GM19328 (cell line): ENCODE data around the gene EXOC6.

Source experiments
- ATAC-seq: cut with Tn5 transposase; IDR thresholded peaks from one replicate; pipeline ENCODE4 v1.9.1; 2021; ENCODE audit warnings: mild to moderate bottlenecking, moderate library complexity; ENCODE audit not compliant: unreplicated experiment

Gene EXOC6

GRCh38 chr10:93063144-93063976 lies 215.0 kb downstream of the EXOC6 start:
- ATAC-seq, result no peak

GRCh38 chr10:93063977-93064660 lies 215.8 kb downstream of the EXOC6 start:
- no peak for ATAC-seq

GRCh38 chr10:93064874-93065660 lies 216.7 kb downstream of the EXOC6 start:
- no peak for ATAC-seq

- no peak for ATAC-seq
These were observed 217.6 kb downstream of the EXOC6 start for GRCh38 chr10:93065675-93066543.

- ATAC-seq, result no peak
These were observed 218.2 kb downstream of the EXOC6 start for GRCh38 chr10:93066544-93066913.

- ATAC-seq, result no peak
These were observed 219.4 kb downstream of the EXOC6 start for GRCh38 chr10:93067443-93068365.

- no peak for ATAC-seq
These were observed 220.3 kb downstream of the EXOC6 start for GRCh38 chr10:93068411-93069244.

- no peak for ATAC-seq
These were observed 220.9 kb downstream of the EXOC6 start for GRCh38 chr10:93069245-93069561.

GRCh38 chr10:93070378-93071176 lies 222.3 kb downstream of the EXOC6 start:
- no peak for ATAC-seq

- no peak for ATAC-seq
These were observed 222.8 kb downstream of the EXOC6 start for GRCh38 chr10:93071177-93071472.

- no peak for ATAC-seq
These were observed 223.4 kb downstream of the EXOC6 start for GRCh38 chr10:93071674-93072224.

GRCh38 chr10:93072225-93072712 lies 223.9 kb downstream of the EXOC6 start:
- ATAC-seq, result no peak

GRCh38 chr10:93072713-93073538 lies 224.6 kb downstream of the EXOC6 start:
- ATAC-seq, result no peak

- no peak for ATAC-seq
These were observed 225.3 kb downstream of the EXOC6 start, which contains the start of gene CYP26A1 for GRCh38 chr10:93073539-93074146. Gene CYP26A1 (plus strand): TSS chr10:93073893. CDS start chr10:93073935, 42 bp downstream.

GRCh38 chr10:93074147-93074596 lies 225.9 kb downstream of the EXOC6 start:
- ATAC-seq, result no peak
